Vagina (tissue), 2 donors: ENCODE measurements around the gene TALDO1. TPM values are rescaled to one million over a fixed set of nuclear protein-coding genes. Genes with fewer than 3 reads are reported as not detected.

ENCODE experiments used
- DNase-seq, 2 donors: peaks; one replicate each; pipeline ENCODE4 v3.0.0-alpha.2; 2017; ENCODE audit errors: extremely low spot score in 2 of 2
- H3K27ac ChIP-seq: fragments of 200-600 bp; sonication (generic); one replicate; pipeline ENCODE4 v1.5.1; 2019
- H3K27me3 ChIP-seq: fragments of 200-600 bp; sonication (generic); one replicate; pipeline ENCODE4 v1.5.1; 2019
- H3K36me3 ChIP-seq, 2 donors: fragments of 200-600 bp; sonication (generic); one replicate each; pipeline ENCODE4 v1.5.1; 2017 to 2019
- H3K4me1 ChIP-seq: fragments of 200-600 bp; sonication (generic); one replicate; pipeline ENCODE4 v1.5.1; 2019
- H3K4me3 ChIP-seq, 2 donors: fragments of 200-600 bp; sonication (generic); 1 replicate in 1 of 2; 2 replicates in 1 of 2; pipeline ENCODE4 v1.5.1; 2016 to 2019
- H3K9me3 ChIP-seq: fragments of 200-600 bp; sonication (generic); one replicate; pipeline ENCODE4 v1.5.1; 2019
- CTCF ChIP-seq, 3 experiments: fragments of 450-650 bp in 2 of 3; fragments of 200-600 bp in 1 of 3; sonication (generic) in 1 of 3; IDR thresholded peaks; one replicate each; pipeline ENCODE4 v1.5.1; 2017 to 2019; ENCODE audit warnings: antibody characterized with exemption in 3 of 3, mild to moderate bottlenecking in 2 of 3, moderate library complexity in 2 of 3
- POLR2A ChIP-seq, 2 donors: fragments of 450-650 bp; IDR thresholded peaks; one replicate each; pipeline ENCODE4 v1.6.1; 2017; ENCODE audit warnings: antibody characterized with exemption in 2 of 2, mild to moderate bottlenecking in 2 of 2, moderate library complexity in 2 of 2
- POLR2AphosphoS5 ChIP-seq, 2 donors: sonication (generic); formaldehyde crosslinking; IDR thresholded peaks; one replicate each; pipeline ENCODE4 v1.9.0; 2017; ENCODE audit warnings: antibody characterized with exemption in 2 of 2, mild to moderate bottlenecking in 2 of 2, low read depth in 1 of 2; ENCODE audit not compliant: insufficient read depth in 1 of 2
- intact Hi-C: fragments of 100-400 bp; cut with DNase I; formaldehyde crosslinking; loops from one replicate; pipeline ENCODE4 v1.15.1; 2023
- total RNA-seq: library from RNA; depleted of rRNA; stranded (reverse); fragments of >200 nt; gene quantifications from one replicate; pipeline ENCODE4 v1.2.3, GENCODE V29; 2016

The TALDO1 gene
- total RNA-seq, 1 donor from 2014 or later, result 158 TPM

- TF ChIP-seq POLR2A (IDR thresholded peaks at IDR 0.05) (no peak), POLR2AphosphoS5 (IDR thresholded peaks at IDR 0.05; ENCODE audit: insufficient read depth in 1 of 2, low read depth in 1 of 2) (no peak), CTCF (IDR thresholded peaks at IDR 0.05) (no peak)
- intact Hi-C loops, result no loop called here
- Histone ChIP-seq H3K27ac (no peak overlapping the region), H3K36me3 (no peaks in the 10 kb centered on the region), H3K27me3 (no peaks in the 10 kb centered on the region), H3K4me1 (peaks cover 48% of the 10 kb centered on the region), H3K9me3 (no peaks in the 10 kb centered on the region), H3K4me3 (no peak overlapping the region)
- no peak for DNase-seq
Observed at GRCh38 chr11:793556-793955, 46.3 kb downstream of the TALDO1 start.

- DNase-seq, result no peak
- Histone ChIP-seq H3K27me3 (no peaks in the 10 kb centered on the region), H3K4me3 (no peak overlapping the region), H3K36me3 (no peaks in the 10 kb centered on the region), H3K27ac (no peak overlapping the region), H3K9me3 (no peaks in the 10 kb centered on the region), H3K4me1 (peaks cover 50% of the 10 kb centered on the region)
- TF ChIP-seq POLR2AphosphoS5 (IDR thresholded peaks at IDR 0.05; ENCODE audit: insufficient read depth in 1 of 2, low read depth in 1 of 2) (no peak), CTCF (IDR thresholded peaks at IDR 0.05) (no peak), POLR2A (IDR thresholded peaks at IDR 0.05) (no peak)
- intact Hi-C loops, result no loop called here
Observed at GRCh38 chr11:794013-794765, 46.9 kb downstream of the TALDO1 start.

- peaks cover 45% of the 10 kb centered on the region for H3K4me1 ChIP-seq
- no peak for TF ChIP-seq POLR2A (IDR thresholded peaks at IDR 0.05)
- no peak for TF ChIP-seq POLR2AphosphoS5 (IDR thresholded peaks at IDR 0.05; ENCODE audit: insufficient read depth in 1 of 2, low read depth in 1 of 2)
- no peak for TF ChIP-seq CTCF (IDR thresholded peaks at IDR 0.05)
- DNase-seq, result no peak
- H3K4me3 ChIP-seq, result peak overlapping the region; percentile 65 to 97
- H3K36me3 ChIP-seq, result peaks cover 0 to 3% of the 10 kb centered on the region in 2 donors
- peak overlapping the region; percentile 87 for H3K27ac ChIP-seq
- no peaks in the 10 kb centered on the region for H3K9me3 ChIP-seq
- intact Hi-C loops, result no loop called here
- no peaks in the 10 kb centered on the region for H3K27me3 ChIP-seq
Observed at GRCh38 chr11:794766-795633, 47.7 kb downstream of the TALDO1 start.

GRCh38 chr11:795634-796564, 48.6 kb downstream of the TALDO1 start:
- Histone ChIP-seq H3K4me3 (peak overlapping the region; percentile 65 to 97), H3K9me3 (no peaks in the 10 kb centered on the region), H3K4me1 (peaks cover 37% of the 10 kb centered on the region), H3K27me3 (no peaks in the 10 kb centered on the region), H3K27ac (peak overlapping the region; percentile 87), H3K36me3 (peaks cover 0 to 9% of the 10 kb centered on the region in 2 donors)
- intact Hi-C loops, result no loop called here
- no peak for DNase-seq
- TF ChIP-seq POLR2A (IDR thresholded peaks at IDR 0.05) (no peak), POLR2AphosphoS5 (IDR thresholded peaks at IDR 0.05; ENCODE audit: insufficient read depth in 1 of 2, low read depth in 1 of 2) (peak in 1 of 2 donors; percentile 41)
